ENCODE results near the gene ZNF232.
"Not testable (repeated sequence)": the region's sequence is repeated elsewhere in the genome, so short reads cannot be mapped to it uniquely, and the experiment has no call there.

ZNF232 gene

DNA sequence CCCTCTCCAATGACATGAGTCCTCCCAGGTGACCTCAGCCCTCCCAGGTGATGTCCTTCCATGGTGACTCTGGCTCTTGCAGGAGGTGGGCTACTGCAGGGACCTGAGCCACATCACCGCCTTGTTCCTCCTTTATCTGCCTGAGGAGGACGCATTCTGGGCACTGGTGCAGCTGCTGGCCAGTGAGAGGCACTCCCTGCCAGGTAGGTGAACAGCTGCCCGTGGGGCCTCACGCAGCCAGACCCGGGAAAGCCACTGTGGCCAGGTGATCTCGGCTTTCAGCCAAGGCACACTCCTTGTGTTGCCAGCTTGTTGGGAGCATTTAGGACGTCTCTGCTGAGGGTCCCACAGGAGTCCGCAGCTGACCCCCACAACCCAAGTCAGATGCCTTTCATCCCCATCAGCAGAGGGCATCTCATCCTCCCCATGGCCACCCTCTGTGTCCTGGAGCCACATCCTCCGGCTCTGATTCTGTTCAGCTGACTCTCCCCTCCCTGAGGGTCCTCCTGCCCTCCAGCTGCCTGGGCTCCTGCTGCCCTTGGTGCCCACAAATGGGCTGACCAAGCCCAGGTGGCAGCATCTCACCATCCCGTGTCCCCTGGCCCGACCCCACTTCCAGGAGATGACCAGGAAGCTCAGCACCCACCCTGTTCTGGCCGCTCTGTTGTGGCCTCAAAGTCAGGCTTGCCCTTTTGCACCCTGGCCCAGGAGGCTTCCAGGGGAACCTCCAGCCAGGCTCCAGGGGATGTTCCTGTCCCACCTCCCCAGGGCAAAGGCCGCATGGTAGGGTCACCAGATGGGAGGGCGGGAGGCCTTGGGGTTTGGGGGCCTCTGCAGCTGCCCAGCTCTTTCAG, 24.3 kb upstream of the ZNF232 start:
- no peak for DNase-seq (ENCODE audit: low read depth, low spot score)
- POLR2A ChIA-PET = no interaction called here
- CTCF ChIA-PET = no interaction called here
- TF ChIP-seq, protein P1, sequence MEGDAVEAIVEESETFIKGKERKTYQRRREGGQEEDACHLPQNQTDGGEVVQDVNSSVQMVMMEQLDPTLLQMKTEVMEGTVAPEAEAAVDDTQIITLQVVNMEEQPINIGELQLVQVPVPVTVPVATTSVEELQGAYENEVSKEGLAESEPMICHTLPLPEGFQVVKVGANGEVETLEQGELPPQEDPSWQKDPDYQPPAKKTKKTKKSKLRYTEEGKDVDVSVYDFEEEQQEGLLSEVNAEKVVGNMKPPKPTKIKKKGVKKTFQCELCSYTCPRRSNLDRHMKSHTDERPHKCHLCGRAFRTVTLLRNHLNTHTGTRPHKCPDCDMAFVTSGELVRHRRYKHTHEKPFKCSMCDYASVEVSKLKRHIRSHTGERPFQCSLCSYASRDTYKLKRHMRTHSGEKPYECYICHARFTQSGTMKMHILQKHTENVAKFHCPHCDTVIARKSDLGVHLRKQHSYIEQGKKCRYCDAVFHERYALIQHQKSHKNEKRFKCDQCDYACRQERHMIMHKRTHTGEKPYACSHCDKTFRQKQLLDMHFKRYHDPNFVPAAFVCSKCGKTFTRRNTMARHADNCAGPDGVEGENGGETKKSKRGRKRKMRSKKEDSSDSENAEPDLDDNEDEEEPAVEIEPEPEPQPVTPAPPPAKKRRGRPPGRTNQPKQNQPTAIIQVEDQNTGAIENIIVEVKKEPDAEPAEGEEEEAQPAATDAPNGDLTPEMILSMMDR (IDR thresholded peaks at IDR 0.05; ENCODE audit: insufficient read depth, low read length, missing control alignments) = no peak
- no peak overlapping the region for H3K4me3 ChIP-seq (ENCODE audit: low read depth, low read length)

DNA sequence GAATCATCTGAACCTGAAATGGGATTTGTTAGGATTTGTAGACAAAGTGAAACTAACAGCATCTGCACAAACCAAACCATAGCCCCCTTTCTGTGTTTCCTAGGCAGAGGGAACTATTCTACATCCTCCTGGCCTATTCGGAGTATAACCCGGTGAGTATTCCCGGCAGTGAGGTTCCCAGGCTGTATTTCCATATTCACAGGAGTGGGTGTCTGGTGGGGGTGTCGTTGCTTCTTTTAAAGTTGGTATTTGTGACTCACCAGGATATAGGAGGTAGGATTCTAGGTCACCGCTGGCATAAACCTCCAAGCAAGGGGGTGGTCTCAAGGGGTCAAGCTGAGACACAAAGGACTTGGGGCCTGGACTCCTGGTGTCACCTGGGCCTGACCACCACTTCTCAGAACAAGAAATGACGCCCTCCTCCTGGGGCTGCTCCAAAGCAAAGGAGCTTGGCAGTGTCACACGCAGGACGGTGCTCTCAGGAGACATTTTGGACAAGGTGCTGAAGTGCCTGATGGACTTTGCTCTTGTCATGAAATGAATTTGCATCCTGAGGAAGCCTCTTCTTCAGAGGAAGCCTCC, 23.5 kb upstream of the ZNF232 start:
- H3K4me3 ChIP-seq (ENCODE audit: low read depth, low read length); DNase-seq (ENCODE audit: low read depth, low spot score); CTCF ChIA-PET; POLR2A ChIA-PET: not testable (repeated sequence)

DNA sequence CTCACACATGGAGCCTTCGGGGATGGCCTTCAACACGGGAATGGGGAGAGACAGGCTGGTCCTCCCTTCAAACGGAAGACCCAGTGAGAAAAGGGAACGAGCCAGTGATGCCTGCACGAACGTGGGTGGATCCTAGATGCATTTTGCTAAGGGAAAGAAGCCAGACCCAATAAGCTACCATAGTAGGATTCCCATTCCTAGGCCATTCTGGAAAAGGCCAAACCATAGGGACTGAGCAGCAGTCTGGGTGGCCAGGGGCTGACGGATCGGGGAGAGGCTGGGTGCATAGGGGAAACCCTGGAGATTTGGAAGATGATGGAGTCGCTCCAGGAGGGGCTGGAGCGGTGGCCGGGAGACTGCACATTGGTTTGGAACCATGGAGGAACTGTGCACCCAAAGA, 22.9 kb upstream of the ZNF232 start:
- POLR2A ChIA-PET; DNase-seq (ENCODE audit: low read depth, low spot score); H3K4me3 ChIP-seq (ENCODE audit: low read depth, low read length); CTCF ChIA-PET: not testable (repeated sequence)

DNA sequence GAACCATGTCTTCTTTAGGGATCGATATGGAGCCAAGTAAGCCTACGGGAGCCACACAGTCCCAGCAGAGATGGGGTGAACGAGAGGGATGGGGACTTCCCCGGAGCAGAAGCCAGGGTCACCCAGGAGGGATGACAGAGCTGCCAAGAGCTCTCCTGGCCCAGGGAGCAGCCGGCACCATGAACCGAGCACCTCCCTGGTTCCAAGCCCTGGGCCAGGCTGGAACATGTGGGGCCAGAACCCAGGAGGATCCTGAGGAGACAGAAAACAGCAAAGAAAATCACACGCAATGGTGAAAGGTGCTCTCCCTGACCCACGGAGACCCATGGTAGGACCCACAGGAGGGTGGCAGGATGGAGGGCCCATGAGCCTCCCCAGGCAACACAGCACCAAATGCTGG, 22.3 kb upstream of the ZNF232 start:
- POLR2A ChIA-PET = not testable (repeated sequence)

DNA sequence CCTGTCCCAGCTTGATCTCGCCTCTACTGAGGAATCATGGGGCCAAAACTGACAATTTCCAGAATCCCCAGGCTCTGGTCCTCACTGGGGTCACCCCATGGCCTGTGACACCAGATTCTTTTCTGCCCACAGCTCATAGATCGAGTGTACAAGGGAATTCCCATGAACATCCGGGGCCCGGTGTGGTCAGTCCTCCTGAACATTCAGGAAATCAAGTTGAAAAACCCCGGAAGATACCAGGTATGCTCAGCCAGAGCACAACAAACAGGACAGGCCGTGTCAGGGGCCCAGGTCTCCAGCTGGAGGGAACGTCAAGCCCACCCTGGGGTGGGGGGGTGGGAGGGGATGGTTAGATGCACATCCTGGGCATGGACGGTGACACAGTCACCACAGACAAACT, 21.6 kb upstream of the ZNF232 start:
- CTCF ChIA-PET = no interaction called here
- POLR2A ChIA-PET = no interaction called here

More for the DNA sequence above, 22.3 kb upstream of the ZNF232 start:
- DNase-seq (ENCODE audit: low read depth, low spot score); H3K4me3 ChIP-seq (ENCODE audit: low read depth, low read length); CTCF ChIA-PET: not testable (repeated sequence)

DNA sequence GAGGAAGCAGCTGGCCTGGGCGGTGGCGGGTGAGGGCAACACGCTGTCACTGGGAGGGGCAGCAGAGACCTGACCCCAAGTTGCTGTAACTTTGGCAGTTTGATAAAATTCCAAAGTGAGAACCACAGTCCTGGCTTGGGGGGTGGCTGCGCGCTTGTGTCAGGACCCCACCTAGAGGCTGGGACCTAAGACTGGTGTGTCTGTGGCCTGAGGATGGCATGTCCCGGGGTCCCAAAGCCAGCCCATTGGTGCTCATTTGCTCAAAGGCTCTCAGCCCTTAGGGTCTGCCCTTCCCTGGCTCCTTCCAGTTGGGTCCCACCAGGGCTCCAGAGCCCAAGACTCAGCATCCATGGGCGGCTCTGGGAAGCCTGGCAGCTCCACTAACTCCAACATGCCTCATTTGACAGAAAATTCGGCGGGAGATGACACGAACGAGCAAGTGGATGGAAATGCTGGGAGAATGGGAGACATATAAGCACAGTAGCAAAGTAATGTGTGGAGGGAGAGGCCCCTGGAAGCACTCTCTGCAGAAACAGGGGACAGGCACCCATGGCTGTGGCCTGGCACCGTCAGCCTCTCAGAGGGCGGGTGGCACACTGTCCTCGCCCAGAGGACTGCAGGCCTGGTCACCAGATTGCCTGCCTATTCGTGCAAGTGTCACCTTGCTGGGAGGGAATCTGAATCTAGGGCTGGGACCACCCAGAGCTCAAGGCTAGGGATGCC, 21.0 kb upstream of the ZNF232 start:
- POLR2A ChIA-PET; H3K4me3 ChIP-seq (ENCODE audit: low read depth, low read length); CTCF ChIA-PET; DNase-seq (ENCODE audit: low read depth, low spot score): not testable (repeated sequence)

More for the DNA sequence above, 21.6 kb upstream of the ZNF232 start:
- no peak for DNase-seq (ENCODE audit: low read depth, low spot score)
- no peak overlapping the region for H3K4me3 ChIP-seq (ENCODE audit: low read depth, low read length)
- TF ChIP-seq, protein P1 (IDR thresholded peaks at IDR 0.05; ENCODE audit: insufficient read depth, low read length, missing control alignments) = no peak

DNA sequence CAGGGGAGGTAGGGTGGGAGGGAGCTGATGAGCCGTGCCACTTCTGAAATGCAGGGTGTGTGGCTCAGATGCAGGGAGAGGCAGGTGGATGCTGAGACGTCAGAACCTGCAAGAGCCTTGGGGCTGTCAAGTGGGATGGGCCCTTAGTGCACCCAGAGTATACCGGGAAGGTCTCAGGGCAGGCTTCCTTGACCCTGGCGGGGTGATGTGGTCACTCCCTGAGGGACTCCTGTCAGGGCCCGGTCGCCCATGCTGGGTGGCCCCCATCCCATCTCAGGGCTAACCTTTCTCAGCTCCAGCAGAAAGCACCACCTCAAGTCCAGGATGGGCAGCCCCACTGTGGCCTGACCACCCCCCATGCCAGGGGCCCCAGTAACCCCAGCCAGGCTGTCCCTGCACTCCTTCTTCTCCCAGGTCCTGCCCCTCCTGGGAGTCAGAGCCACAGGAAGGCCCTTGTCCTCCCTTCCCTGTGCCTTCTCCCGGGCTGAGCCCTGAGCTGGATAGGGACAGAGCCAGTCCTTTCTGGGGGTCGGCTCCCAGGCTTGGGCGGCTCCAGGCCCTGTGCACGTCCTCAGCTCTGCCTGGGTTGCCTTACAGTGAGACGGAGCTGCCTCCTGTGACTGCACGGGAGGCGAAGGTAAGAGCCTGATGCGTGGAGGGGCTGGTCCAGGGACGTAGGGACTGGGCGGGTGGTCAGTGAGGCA, 20.3 kb upstream of the ZNF232 start:
- H3K4me3 ChIP-seq (ENCODE audit: low read depth, low read length); CTCF ChIA-PET; POLR2A ChIA-PET: not testable (repeated sequence)

DNA sequence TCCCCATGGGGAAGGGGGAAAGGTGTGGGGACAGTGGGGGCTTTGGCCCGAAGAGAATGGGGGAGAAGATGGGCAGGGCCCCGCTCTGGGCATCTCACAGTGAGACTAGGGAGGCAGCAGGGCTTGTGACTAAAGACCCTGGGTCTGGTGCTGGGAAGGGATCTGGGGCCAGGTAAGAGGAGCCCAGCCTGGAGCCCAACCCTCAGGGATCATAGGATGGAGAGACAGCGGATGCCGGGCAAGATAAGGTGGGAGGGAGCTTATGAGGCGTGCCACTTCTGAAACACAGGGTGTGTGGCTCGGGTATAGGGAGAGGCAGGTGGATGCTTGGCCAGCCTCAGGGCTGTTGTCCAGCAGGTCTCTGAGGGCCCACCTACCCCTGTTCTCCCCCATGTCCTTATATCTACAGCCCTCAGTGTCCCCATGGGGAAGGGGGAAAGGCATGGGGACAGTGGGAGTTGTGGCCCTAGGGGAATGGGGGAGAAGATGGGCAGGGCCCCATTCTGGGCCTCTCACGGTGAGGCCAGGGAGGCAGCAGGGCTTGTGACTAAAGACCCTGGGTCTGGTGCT, 19.6 kb upstream of the ZNF232 start:
- H3K4me3 ChIP-seq (ENCODE audit: low read depth, low read length) = no peak overlapping the region
- TF ChIP-seq, protein P1 (IDR thresholded peaks at IDR 0.05; ENCODE audit: insufficient read depth, low read length, missing control alignments) = no peak
- POLR2A ChIA-PET = no interaction called here
- CTCF ChIA-PET = no interaction called here
- DNase-seq (ENCODE audit: low read depth, low spot score) = no peak

More for the DNA sequence above, 20.3 kb upstream of the ZNF232 start:
- not testable (repeated sequence) for DNase-seq (ENCODE audit: low read depth, low spot score)

DNA sequence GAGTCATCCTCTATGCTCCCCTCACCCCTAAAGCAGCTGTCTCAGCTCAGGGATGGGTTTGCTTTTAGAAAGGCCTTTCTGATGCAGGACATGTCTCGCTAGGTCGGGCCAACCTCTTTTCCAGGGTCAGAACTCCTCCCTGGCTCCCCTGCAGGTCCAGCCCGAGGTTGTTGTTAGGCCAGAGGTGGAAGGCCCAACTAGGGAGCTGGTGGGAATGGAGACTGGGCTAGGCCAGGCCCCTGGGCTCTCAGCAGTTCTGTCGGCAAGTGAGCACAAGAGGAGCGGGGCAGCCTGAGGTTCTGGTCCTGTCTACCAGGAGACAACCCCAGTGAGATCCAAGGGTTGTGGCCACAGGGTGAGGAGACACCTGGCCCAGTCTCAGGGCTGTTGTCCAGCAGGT, 19.0 kb upstream of the ZNF232 start:
- CTCF ChIA-PET; POLR2A ChIA-PET; H3K4me3 ChIP-seq (ENCODE audit: low read depth, low read length); DNase-seq (ENCODE audit: low read depth, low spot score): not testable (repeated sequence)

DNA sequence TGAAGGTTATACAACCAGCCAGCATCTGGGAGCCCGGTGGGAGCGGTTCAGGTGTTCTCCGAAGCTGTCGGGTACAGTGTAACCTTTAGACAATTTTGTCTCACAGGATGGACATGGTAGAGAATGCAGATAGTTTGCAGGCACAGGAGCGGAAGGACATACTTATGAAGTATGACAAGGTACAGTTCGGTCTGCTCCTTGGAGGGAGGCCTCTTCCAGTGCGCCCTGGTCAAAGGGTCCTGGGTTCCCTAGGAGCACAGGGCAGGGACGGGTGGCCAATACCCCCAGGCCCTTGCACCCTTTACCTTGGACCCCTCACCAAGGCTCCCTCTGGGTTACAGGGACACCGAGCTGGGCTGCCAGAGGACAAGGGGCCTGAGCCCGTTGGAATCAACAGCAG, 18.6 kb upstream of the ZNF232 start:
- POLR2A ChIA-PET; H3K4me3 ChIP-seq (ENCODE audit: low read depth, low read length); CTCF ChIA-PET; DNase-seq (ENCODE audit: low read depth, low spot score): not testable (repeated sequence)

DNA sequence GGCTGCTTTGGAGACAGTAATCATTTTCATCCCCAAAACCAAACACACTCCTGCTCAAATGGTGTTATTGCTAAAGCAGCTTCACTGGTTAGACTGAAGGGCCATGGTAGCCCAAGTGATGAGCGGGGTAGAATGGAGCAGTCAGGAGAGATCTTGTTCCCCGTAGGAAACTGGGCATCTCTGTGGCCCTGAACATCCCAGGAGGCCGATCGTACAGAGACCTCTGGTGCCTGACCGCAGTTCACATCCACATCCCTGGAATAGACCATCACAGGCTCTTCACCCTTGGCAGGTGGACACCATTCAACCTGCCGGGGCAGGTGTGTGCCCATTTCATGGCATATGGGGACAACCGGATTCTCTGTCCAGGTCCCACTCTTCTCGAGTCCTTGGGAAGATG, 18.1 kb upstream of the ZNF232 start:
- H3K4me3 ChIP-seq (ENCODE audit: low read depth, low read length); DNase-seq (ENCODE audit: low read depth, low spot score); CTCF ChIA-PET; POLR2A ChIA-PET: not testable (repeated sequence)

Data from AG04449 (cell line).